Measurements from ENCODE around the gene RAPGEF1. TPM values are rescaled to one million over a fixed set of nuclear protein-coding genes. Genes with fewer than 3 reads are reported as not detected.

Gene RAPGEF1
- total RNA-seq, 1 experiment from 2014 or later = 55.6 TPM

DNA sequence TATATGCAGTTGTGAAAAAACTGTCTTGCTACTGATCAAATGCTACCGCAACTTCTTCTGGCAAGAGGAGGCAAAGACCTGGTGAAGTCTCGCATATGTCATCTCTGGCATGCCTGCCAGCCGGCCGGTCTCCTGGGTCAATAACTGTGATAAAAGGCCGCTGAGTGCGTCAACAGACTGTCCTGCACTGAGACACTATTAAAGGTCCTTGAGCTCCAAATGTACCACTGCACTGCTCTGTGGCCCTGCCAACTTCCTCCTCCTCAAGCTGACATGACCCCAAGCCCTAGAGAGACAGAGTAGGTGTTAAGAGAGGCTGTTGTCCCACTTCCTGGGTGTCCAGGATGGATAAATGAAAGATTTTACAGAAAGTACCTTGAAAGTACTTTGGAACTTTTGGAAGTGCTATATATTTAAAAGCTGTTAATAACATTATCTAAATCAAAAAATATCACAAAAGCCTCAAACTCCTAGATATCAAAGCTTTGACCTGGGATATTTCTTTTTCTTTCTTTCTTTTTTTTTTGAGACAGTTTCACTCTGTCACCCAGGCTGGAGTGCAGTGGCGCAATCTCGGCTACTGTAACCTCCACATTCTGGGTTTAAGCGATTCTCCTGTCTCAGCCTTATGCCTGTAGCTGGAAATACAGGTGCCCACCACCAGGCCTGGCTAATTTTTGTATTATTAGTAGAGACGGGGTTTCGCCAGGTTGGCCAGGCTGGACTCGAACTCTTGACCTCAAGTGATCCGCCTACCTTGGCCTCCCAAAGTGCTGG is 31.5 kb downstream of the RAPGEF1 start:
- no CpG with 5 or more reads among the region's 13 CpGs for WGBS (ENCODE audit: extremely low coverage, insufficient read length, low lambda C conversion rate)
- Histone ChIP-seq H3K18ac (ENCODE audit: insufficient read length, low read depth, low read length) (no peak overlapping the region), H2AK5ac (ENCODE audit: insufficient read length, low read length) (no peak overlapping the region), H3K56ac (ENCODE audit: insufficient read length, low read depth, low read length) (no peak overlapping the region), H2BK15ac (ENCODE audit: low read depth, low read length) (no peak overlapping the region), H3K23me2 (ENCODE audit: insufficient read length, low read depth, low read length, poor library complexity, severe bottlenecking) (no peaks in the 10 kb centered on the region), H3K9me3 (ENCODE audit: control insufficient read depth, low read depth, low read length) (no peaks in the 10 kb centered on the region), H3K27me3 (ENCODE audit: insufficient read depth, low read length) (no peaks in the 10 kb centered on the region), H2BK120ac (ENCODE audit: low read depth, low read length, poor library complexity, severe bottlenecking) (no peak overlapping the region), H2AFZ (ENCODE audit: low read length) (no peak overlapping the region), H3K9ac (ENCODE audit: extremely low read depth, insufficient read length, low read length) (no peak overlapping the region), H4K20me1 (ENCODE audit: control insufficient read depth, insufficient read depth, insufficient read length) (no peaks in the 10 kb centered on the region), H3K4ac (ENCODE audit: low read depth, low read length) (no peak overlapping the region), H4K8ac (replicated peaks; ENCODE audit: insufficient read length, low read depth, low read length) (no peak overlapping the region), H3K79me1 (ENCODE audit: insufficient read depth, low read depth, low read length, poor library complexity, severe bottlenecking) (peaks cover 4% of the 10 kb centered on the region), H3K14ac (ENCODE audit: insufficient read depth, low read length) (no peak overlapping the region), H3K79me2 (ENCODE audit: insufficient read depth, low read length) (peaks cover 7% of the 10 kb centered on the region; the same call in 1 of the 2 replicates), H3K23ac (ENCODE audit: insufficient read length, low read depth, low read length) (no peak overlapping the region), H2BK5ac (ENCODE audit: insufficient read length, low read length) (no peak overlapping the region), H3T11ph (ENCODE audit: low read length) (no peak overlapping the region), H3K27ac (ENCODE audit: insufficient read length, low read depth, low read length) (no peak overlapping the region), H3K4me2 (ENCODE audit: insufficient read depth, insufficient read length, low read length) (no peak overlapping the region), H4K91ac (ENCODE audit: insufficient read length, low read depth, low read length) (no peak overlapping the region), H2BK12ac (ENCODE audit: insufficient read length, low read depth, low read length) (no peak overlapping the region), H4K5ac (ENCODE audit: insufficient read length, low read depth, low read length) (no peak overlapping the region), H2BK20ac (ENCODE audit: low read depth, low read length, poor library complexity, severe bottlenecking) (no peak overlapping the region), H3K4me1 (ENCODE audit: insufficient read depth, low read length) (peaks cover 13% of the 10 kb centered on the region; the same call in 1 of the 2 replicates)
- H3K4me3 Mint-ChIP-seq = no peak overlapping the region
- peaks cover 66 to 76% of the 10 kb centered on the region in 2 experiments for H3K4me1 Mint-ChIP-seq
- H3K36me3 Mint-ChIP-seq (ENCODE audit: insufficient read depth in 1 of 3, low read depth in 3 of 3) = no peaks in the 10 kb centered on the region; a peak in 1 of 7 replicates
- no peak for DNase-seq
- no peaks in the 10 kb centered on the region for H3K9me3 Mint-ChIP-seq
- H3K27me3 Mint-ChIP-seq (ENCODE audit: low read depth) = no peaks in the 10 kb centered on the region
- TF ChIP-seq, protein P1, sequence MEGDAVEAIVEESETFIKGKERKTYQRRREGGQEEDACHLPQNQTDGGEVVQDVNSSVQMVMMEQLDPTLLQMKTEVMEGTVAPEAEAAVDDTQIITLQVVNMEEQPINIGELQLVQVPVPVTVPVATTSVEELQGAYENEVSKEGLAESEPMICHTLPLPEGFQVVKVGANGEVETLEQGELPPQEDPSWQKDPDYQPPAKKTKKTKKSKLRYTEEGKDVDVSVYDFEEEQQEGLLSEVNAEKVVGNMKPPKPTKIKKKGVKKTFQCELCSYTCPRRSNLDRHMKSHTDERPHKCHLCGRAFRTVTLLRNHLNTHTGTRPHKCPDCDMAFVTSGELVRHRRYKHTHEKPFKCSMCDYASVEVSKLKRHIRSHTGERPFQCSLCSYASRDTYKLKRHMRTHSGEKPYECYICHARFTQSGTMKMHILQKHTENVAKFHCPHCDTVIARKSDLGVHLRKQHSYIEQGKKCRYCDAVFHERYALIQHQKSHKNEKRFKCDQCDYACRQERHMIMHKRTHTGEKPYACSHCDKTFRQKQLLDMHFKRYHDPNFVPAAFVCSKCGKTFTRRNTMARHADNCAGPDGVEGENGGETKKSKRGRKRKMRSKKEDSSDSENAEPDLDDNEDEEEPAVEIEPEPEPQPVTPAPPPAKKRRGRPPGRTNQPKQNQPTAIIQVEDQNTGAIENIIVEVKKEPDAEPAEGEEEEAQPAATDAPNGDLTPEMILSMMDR (conservative IDR thresholded peaks at IDR 0.05) = no peak
- H3K27ac Mint-ChIP-seq = peak overlapping the region; percentile 45 to 76 (median 52); a peak in 5 of 7 replicates

Data from H9 (cell line).